Peyer's patch (tissue), 4 donors: Measurements from ENCODE around the gene NOL3. TPM values are rescaled to one million over a fixed set of nuclear protein-coding genes. Genes with fewer than 3 reads are reported as not detected.

Source experiments
- DNase-seq, 3 donors: peaks; one replicate each; pipeline ENCODE4 v3.0.0-alpha.2; 2017 to 2019
- H3K27ac ChIP-seq, 4 donors: fragments of 200-600 bp; sonication (generic); one replicate each; pipeline ENCODE4 v1.5.1; 2016 to 2019
- H3K27me3 ChIP-seq, 2 donors: fragments of 200-600 bp; sonication (generic); one replicate each; pipeline ENCODE4 v1.5.1; 2019
- H3K36me3 ChIP-seq, 3 donors: fragments of 200-600 bp; sonication (generic); one replicate each; pipeline ENCODE4 v1.5.1; 2016 to 2019
- H3K4me1 ChIP-seq, 4 donors: fragments of 200-600 bp; sonication (generic); one replicate each; pipeline ENCODE4 v1.5.1; 2016 to 2019
- H3K4me3 ChIP-seq, 4 donors: fragments of 200-600 bp; sonication (generic); 1 replicate in 3 of 4; 2 replicates in 1 of 4; pipeline ENCODE4 v1.5.1; 2016 to 2019; ENCODE audit warnings: mild to moderate bottlenecking in 1 of 4
- H3K9me3 ChIP-seq, 4 donors: fragments of 200-600 bp; sonication (generic); one replicate each; pipeline ENCODE4 v1.5.1; 2016 to 2019; ENCODE audit warnings: mild to moderate bottlenecking in 1 of 4
- CTCF ChIP-seq, 6 experiments: fragments of 450-650 bp in 4 of 6; fragments of 200-600 bp in 2 of 6; sonication (generic) in 1 of 6; IDR thresholded peaks; one replicate each; pipeline ENCODE4 v1.5.1; 2017 to 2019; ENCODE audit warnings: antibody characterized with exemption in 6 of 6, mild to moderate bottlenecking in 3 of 6, moderate library complexity in 1 of 6
- POLR2A ChIP-seq, 2 donors: fragments of 450-650 bp; IDR thresholded peaks; one replicate each; pipeline ENCODE4 v1.5.1; 2017; ENCODE audit warnings: antibody characterized with exemption in 2 of 2, mild to moderate bottlenecking in 2 of 2, moderate library complexity in 2 of 2
- total RNA-seq, 4 donors: library from RNA; depleted of rRNA; stranded (reverse); fragments of >200 nt; gene quantifications; one replicate each; pipeline ENCODE4 v1.1.0, GENCODE V29; 2016

Gene NOL3
- total RNA-seq, 4 donors from 2014 or later = 24.4 to 65.2 (median 34.1) TPM

DNA sequence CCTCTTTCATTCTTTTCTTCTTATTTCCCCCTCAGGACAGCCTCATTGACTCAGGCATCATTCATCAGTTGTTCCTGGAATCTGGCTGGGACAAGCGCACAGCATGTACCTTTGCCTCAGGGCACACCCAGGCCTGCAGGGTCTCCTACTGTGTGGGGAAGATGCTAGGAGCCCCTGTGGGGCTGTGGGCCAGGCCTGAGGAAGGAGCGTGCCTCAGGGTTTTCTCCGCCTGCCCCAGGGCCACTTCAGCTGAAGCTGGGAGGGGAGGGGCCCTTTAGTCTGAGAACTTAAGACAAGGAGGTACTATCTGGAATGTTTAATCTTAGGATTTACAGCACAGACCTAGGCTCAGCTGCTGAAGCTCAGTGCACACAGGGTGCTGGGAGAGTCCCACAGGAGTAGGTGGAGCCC is 36.5 kb downstream of the NOL3 start:
- no peak for TF ChIP-seq CTCF (IDR thresholded peaks at IDR 0.05)
- no peak for TF ChIP-seq POLR2A (IDR thresholded peaks at IDR 0.05)
- H3K4me3 ChIP-seq = no peak overlapping the region
- H3K27ac ChIP-seq = no peak overlapping the region
- H3K4me1 ChIP-seq = no peaks in the 10 kb centered on the region
- H3K36me3 ChIP-seq = peaks cover 0 to 24% (median 0%) of the 10 kb centered on the region in 3 donors
- no peaks in the 10 kb centered on the region for H3K9me3 ChIP-seq
- no peaks in the 10 kb centered on the region for H3K27me3 ChIP-seq
- DNase-seq = no peak

GRCh38 chr16:67207249-67208091 is 37.1 kb downstream of the NOL3 start:
- Histone ChIP-seq H3K36me3 (peaks cover 0 to 17% (median 0%) of the 10 kb centered on the region in 3 donors), H3K27ac (no peak overlapping the region), H3K4me1 (no peaks in the 10 kb centered on the region), H3K4me3 (no peak overlapping the region), H3K9me3 (no peaks in the 10 kb centered on the region), H3K27me3 (no peaks in the 10 kb centered on the region)
- DNase-seq = no peak
- TF ChIP-seq POLR2A (IDR thresholded peaks at IDR 0.05) (no peak), CTCF (IDR thresholded peaks at IDR 0.05) (no peak)

DNA sequence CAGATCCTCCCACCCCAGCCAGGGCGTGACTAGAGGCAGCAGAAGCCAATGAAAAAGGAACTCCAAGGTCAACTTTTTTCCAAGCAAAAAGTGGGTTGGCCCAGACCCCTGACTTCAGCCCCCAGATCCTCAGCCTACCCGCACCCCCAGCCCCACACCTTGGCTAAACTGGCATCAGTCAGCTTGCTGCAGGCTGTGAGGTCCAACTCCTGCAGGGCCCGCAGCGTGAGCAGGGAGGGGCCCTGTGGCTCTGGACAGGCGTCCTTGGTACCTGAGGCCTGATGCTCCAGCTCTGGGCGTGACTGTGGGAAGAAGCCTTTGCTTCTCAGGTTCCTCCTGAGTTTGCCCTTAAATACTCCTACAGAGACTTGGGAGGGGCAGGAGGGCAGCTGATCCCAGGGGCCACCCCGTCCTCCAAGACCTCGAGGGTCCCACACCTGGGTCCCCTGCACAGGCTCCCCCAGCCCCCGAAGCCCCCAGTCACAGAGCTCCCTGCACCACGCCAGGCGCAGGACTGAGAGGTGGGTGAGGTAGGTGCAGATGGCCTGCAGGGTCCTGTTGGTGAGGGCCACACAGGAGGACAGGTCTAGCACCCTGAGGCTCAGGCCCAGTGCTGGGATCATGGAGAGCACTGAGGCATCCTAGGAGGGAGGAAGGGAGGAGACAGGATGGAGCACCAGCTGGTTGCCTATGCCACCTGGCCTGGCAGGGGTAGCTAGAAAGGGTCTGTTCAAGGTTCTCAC is 38.0 kb downstream of the NOL3 start:
- no peaks in the 10 kb centered on the region for H3K27me3 ChIP-seq
- H3K4me1 ChIP-seq = no peaks in the 10 kb centered on the region
- H3K4me3 ChIP-seq = no peak overlapping the region
- H3K9me3 ChIP-seq = no peaks in the 10 kb centered on the region
- H3K27ac ChIP-seq = no peak overlapping the region
- no peak for TF ChIP-seq POLR2A (IDR thresholded peaks at IDR 0.05)
- TF ChIP-seq CTCF (IDR thresholded peaks at IDR 0.05) = no peak
- DNase-seq = no peak
- H3K36me3 ChIP-seq = peaks cover 0 to 9% (median 0%) of the 10 kb centered on the region in 3 donors

DNA sequence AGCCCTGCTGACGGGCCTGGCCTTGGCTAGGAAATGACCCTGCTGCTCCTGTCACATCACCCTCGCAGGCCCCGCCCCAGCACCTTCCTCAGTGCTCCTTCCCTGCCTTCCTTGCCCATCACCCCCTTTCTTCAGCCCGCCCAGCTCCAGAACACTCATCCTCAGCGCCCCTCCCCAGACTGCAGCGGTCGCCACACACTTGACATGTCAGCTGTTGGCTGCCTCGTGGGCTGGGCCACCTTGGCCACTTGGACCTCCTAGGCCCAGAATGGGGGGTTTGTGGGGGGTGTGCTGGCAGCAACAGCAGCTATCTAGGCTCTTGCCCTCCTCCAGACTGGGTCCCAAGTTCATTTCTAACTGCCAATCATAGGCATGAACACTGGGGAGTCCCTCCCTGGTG is 39.2 kb downstream of the NOL3 start:
- H3K9me3 ChIP-seq = no peaks in the 10 kb centered on the region

More for the DNA sequence above, 39.2 kb downstream of the NOL3 start:
- peaks cover 0 to 9% (median 0%) of the 10 kb centered on the region in 4 donors for H3K4me1 ChIP-seq
- H3K27me3 ChIP-seq = no peaks in the 10 kb centered on the region
- no peak overlapping the region for H3K27ac ChIP-seq
- H3K36me3 ChIP-seq = no peaks in the 10 kb centered on the region
- DNase-seq = no peak
- no peak for TF ChIP-seq POLR2A (IDR thresholded peaks at IDR 0.05)
- no peak for TF ChIP-seq CTCF (IDR thresholded peaks at IDR 0.05)
- no peak overlapping the region for H3K4me3 ChIP-seq
